Ammon's horn (tissue), 1 donor: Measurements from ENCODE around the gene EPHA7.

ENCODE experiments used
- DNase-seq: peaks from one replicate; pipeline ENCODE4 v3.0.0-alpha.2; 2016; ENCODE audit warnings: low spot score

Gene EPHA7

GRCh38 chr6:93419304-93420162, at the start of gene EPHA7:
Gene EPHA7, minus strand, starts transcription at chr6:93419559. Its CDS starts 218 bp downstream, at chr6:93419341.
- DNase-seq = peak; percentile 96

- DNase-seq = peak; percentile 3
These were observed 48.9 kb upstream of the EPHA7 start for GRCh38 chr6:93468291-93468690.

- no peak for DNase-seq
These were observed 35.2 kb upstream of the EPHA7 start for GRCh38 chr6:93454533-93454932.

- no peak for DNase-seq
These were observed 34.6 kb upstream of the EPHA7 start for GRCh38 chr6:93453956-93454355.

- DNase-seq = no peak
These were observed 28.5 kb upstream of the EPHA7 start for GRCh38 chr6:93447874-93448273.

GRCh38 chr6:93437491-93437890, 18.1 kb upstream of the EPHA7 start:
- no peak for DNase-seq

GRCh38 chr6:93433592-93433991, 14.2 kb upstream of the EPHA7 start:
- DNase-seq = no peak

- DNase-seq = no peak
These were observed 5.1 kb upstream of the EPHA7 start for GRCh38 chr6:93424303-93425064.

- DNase-seq = peak; percentile 62
These were observed 4.2 kb upstream of the EPHA7 start for GRCh38 chr6:93423542-93423941.

GRCh38 chr6:93420163-93420795, 920 bp upstream of the EPHA7 start:
- no peak for DNase-seq

GRCh38 chr6:93418408-93419303, 703 bp downstream of the EPHA7 start:
- DNase-seq = no peak

- DNase-seq = no peak
These were observed 1.3 kb downstream of the EPHA7 start for GRCh38 chr6:93418033-93418407.

GRCh38 chr6:93417421-93418013, 1.8 kb downstream of the EPHA7 start:
- DNase-seq = no peak

GRCh38 chr6:93416571-93417420, 2.6 kb downstream of the EPHA7 start:
- DNase-seq = no peak

- no peak for DNase-seq
These were observed 6.2 kb downstream of the EPHA7 start for GRCh38 chr6:93413190-93413589.

GRCh38 chr6:93412452-93412851, 6.9 kb downstream of the EPHA7 start:
- DNase-seq = no peak

- no peak for DNase-seq
These were observed 12.2 kb downstream of the EPHA7 start for GRCh38 chr6:93407186-93407585.

GRCh38 chr6:93403390-93403789, 16.0 kb downstream of the EPHA7 start:
- no peak for DNase-seq

GRCh38 chr6:93398723-93399122, 20.6 kb downstream of the EPHA7 start:
- no peak for DNase-seq

GRCh38 chr6:93394471-93394870, 24.9 kb downstream of the EPHA7 start:
- DNase-seq = no peak
